Common myeloid progenitor, CD34-positive (primary cell): ENCODE data around the gene YAF2.

Source experiments
- CTCF ChIA-PET: fragments of 350-600 bp; sonication (Branson Sonifier 250); formaldehyde crosslinking; loops from one replicate; lab custom pipeline; 2021; ENCODE audit warnings: antibody characterized with exemption; lab: Charles Lee
- POLR2A ChIA-PET: fragments of 350-600 bp; sonication (Branson Sonifier 250); formaldehyde crosslinking; loops from one replicate; lab custom pipeline; 2021; ENCODE audit warnings: antibody characterized with exemption; lab: Charles Lee
- DNase-seq, 3 donors: peaks; one replicate each; pipeline versions ENCODE4 v3.0.0 to v3.0.0-alpha.2; 2013
- H3K27ac ChIP-seq, 2 experiments: 1 replicate in 1 of 2; 2 replicates in 1 of 2; pipeline ENCODE4 v1.7.0; 2013; ENCODE audit warnings: inconsistent platforms in 2 of 2, low read length in 2 of 2, mild to moderate bottlenecking in 2 of 2, low read depth in 1 of 2, moderate library complexity in 1 of 2; ENCODE audit not compliant: severe bottlenecking in 2 of 2, insufficient read depth in 1 of 2, poor library complexity in 1 of 2
- H3K27me3 ChIP-seq, 5 experiments: replicated peaks in 2 of 5; 1 replicate in 3 of 5; 2 replicates in 2 of 5; pipeline versions ENCODE4 v1.6.1 to v1.7.0; 2013; ENCODE audit warnings: low read length in 4 of 5, mild to moderate bottlenecking in 2 of 5, moderate library complexity in 2 of 5, inconsistent platforms in 1 of 5; ENCODE audit not compliant: insufficient read depth in 5 of 5, control insufficient read depth in 4 of 5
- H3K36me3 ChIP-seq, 4 experiments: 1 replicate in 2 of 4; 2 replicates in 2 of 4; pipeline versions ENCODE4 v1.6.1 to v1.7.0; 2013; ENCODE audit warnings: low read length in 3 of 4, control low read depth in 1 of 4, mild to moderate bottlenecking in 1 of 4; ENCODE audit not compliant: control insufficient read depth in 4 of 4, insufficient read depth in 4 of 4
- H3K4me1 ChIP-seq, 4 experiments: 1 replicate in 3 of 4; 2 replicates in 1 of 4; pipeline versions ENCODE4 v1.6.1 to v1.7.1; 2013; ENCODE audit warnings: low read length in 3 of 4, mild to moderate bottlenecking in 3 of 4, control low read depth in 1 of 4, inconsistent platforms in 1 of 4, moderate library complexity in 1 of 4; ENCODE audit not compliant: control insufficient read depth in 4 of 4, insufficient read depth in 4 of 4; ENCODE audit errors: control extremely low read depth in 1 of 4
- H3K4me3 ChIP-seq, 7 experiments: 1 replicate in 4 of 7; 2 replicates in 3 of 7; pipeline versions ENCODE4 v1.5.1 to v1.7.0; 2013; ENCODE audit warnings: mild to moderate bottlenecking in 7 of 7, low read length in 6 of 7, moderate library complexity in 6 of 7, inconsistent platforms in 2 of 7, low read depth in 2 of 7, control low read depth in 1 of 7; ENCODE audit not compliant: insufficient read depth in 4 of 7, control insufficient read depth in 1 of 7; ENCODE audit errors: extremely low read depth in 1 of 7
- H3K9me3 ChIP-seq, 5 experiments: 1 replicate in 4 of 5; 2 replicates in 1 of 5; pipeline versions ENCODE4 v1.6.1 to v1.7.1; 2013; ENCODE audit warnings: low read length in 4 of 5, mild to moderate bottlenecking in 2 of 5, inconsistent platforms in 1 of 5, low read depth in 1 of 5, moderate library complexity in 1 of 5; ENCODE audit not compliant: control insufficient read depth in 4 of 5, insufficient read depth in 2 of 5; ENCODE audit errors: control extremely low read depth in 1 of 5
- WGBS: methylation state at CpG from one replicate; pipeline ENCODE4 v1.1.5; 2013; ENCODE audit not compliant: insufficient coverage; 5-methylcytosine and 5-hydroxymethylcytosine counted together

The YAF2 gene

GRCh38 chr12:42162193-42162592 lies 75.9 kb downstream of the YAF2 start:
- no peak for DNase-seq
- Histone ChIP-seq H3K27ac (peak overlapping the region in 1 of 2 experiments; percentile 32), H3K4me1 (peaks cover 0 to 6% (median 0%) of the 10 kb centered on the region in 4 experiments), H3K4me3 (no peak overlapping the region), H3K9me3 (no peaks in the 10 kb centered on the region), H3K27me3 (no peaks in the 10 kb centered on the region), H3K36me3 (peaks cover 4 to 19% (median 9%) of the 10 kb centered on the region in 4 experiments)
- CTCF ChIA-PET, result interaction anchor here (1.2 to 1.3 kb wide), 2 partner anchors 170 to 210 kb away, joined by 3 read pairs; no protein-coding TSS in a partner anchor
- POLR2A ChIA-PET, result interaction anchor here (0.5 kb wide), 1 partner anchor 14 kb away, joined by 5 read pairs; no protein-coding TSS in a partner anchor

DNA sequence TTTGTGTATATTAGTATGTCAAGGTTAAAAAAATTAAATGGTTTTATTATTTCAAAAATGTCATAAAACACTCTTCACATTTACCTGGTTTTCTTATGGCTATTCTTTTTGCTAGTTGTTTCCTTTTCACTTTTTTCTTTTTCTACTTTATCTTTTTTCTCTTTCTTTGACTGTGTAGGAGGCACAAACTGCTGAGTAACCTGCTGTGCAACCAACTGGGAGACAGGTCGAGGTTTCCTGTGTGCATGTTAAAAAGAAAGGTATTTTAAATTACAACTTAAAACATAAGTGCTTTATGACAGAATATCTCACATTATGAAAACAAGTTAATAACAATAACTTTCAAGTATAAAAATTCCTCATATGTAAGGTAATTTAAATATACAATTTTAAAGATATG lies 76.5 kb downstream of the YAF2 start:
- DNase-seq, result peak in 1 of 3 donors; percentile 25
- no CpG with 5 or more reads among the region's 1 CpG for WGBS
- Histone ChIP-seq H3K27me3 (no peaks in the 10 kb centered on the region), H3K27ac (no peak overlapping the region), H3K9me3 (no peaks in the 10 kb centered on the region), H3K4me1 (peaks cover 0 to 6% (median 0%) of the 10 kb centered on the region in 4 experiments), H3K36me3 (peaks cover 4 to 24% (median 11%) of the 10 kb centered on the region in 4 experiments), H3K4me3 (no peak overlapping the region)
- POLR2A ChIA-PET, result interaction anchor here (0.7 kb wide), 1 partner anchor 1596 kb away, joined by 3 read pairs; no protein-coding TSS in a partner anchor
- CTCF ChIA-PET, result interaction anchor here (1.3 kb wide), 1 partner anchor 170 kb away, joined by 3 read pairs; no protein-coding TSS in a partner anchor

DNA sequence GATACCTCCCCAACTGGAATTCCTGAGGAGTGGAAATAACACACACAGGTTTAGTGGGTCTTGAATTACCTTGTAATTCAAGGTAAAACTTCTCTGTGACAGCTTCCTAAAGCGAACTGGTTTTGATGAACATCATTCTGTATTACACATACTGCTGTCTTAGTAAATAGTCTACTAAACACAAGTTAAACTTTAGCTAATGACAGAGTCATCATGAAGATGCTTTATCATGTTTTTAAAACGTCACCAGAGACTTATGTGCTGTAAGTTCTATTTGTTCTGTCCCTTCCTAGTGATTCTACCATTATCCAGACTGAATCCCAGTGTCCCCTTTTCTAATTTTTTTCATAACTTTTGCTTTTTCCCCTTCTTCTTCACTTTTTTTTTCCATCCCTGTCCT lies 81.8 kb downstream of the YAF2 start:
- Histone ChIP-seq H3K9me3 (no peaks in the 10 kb centered on the region), H3K36me3 (peaks cover 4 to 24% (median 11%) of the 10 kb centered on the region in 4 experiments), H3K4me1 (peaks cover 0 to 2% (median 0%) of the 10 kb centered on the region in 4 experiments), H3K27ac (no peak overlapping the region), H3K4me3 (no peak overlapping the region), H3K27me3 (no peaks in the 10 kb centered on the region)
- POLR2A ChIA-PET, result interaction anchor here (0.7 kb wide), 1 partner anchor 323 kb away, joined by 3 read pairs; no protein-coding TSS in a partner anchor
- CTCF ChIA-PET, result interaction anchor here (1.5 kb wide), 1 partner anchor 9 kb away, joined by 3 read pairs; no protein-coding TSS in a partner anchor
- 89% methylated on average over 1 of the region's 2 CpGs for WGBS
- DNase-seq, result no peak

- no peak overlapping the region for H3K27ac ChIP-seq
- peak in 1 of 3 donors; percentile 31 for DNase-seq
- POLR2A ChIA-PET, result no interaction called here
Observed at GRCh38 chr12:42145552-42146215, 92.4 kb downstream of the YAF2 start.

GRCh38 chr12:42145197-42145549 lies 92.9 kb downstream of the YAF2 start:
- Histone ChIP-seq H3K27me3 (no peaks in the 10 kb centered on the region), H3K27ac (peak overlapping the region in 1 of 2 experiments; percentile 39), H3K4me3 (peak overlapping the region; percentile 72 to 91 (median 87)), H3K36me3 (no peaks in the 10 kb centered on the region), H3K4me1 (peaks cover 7 to 34% (median 18%) of the 10 kb centered on the region in 4 experiments), H3K9me3 (no peaks in the 10 kb centered on the region)
- ChIA-PET CTCF (interaction anchor here (0.6 to 0.8 kb wide), 3 partner anchors 17 to 245 kb away, joined by 3 to 5 read pairs (median 4); no protein-coding TSS in a partner anchor), POLR2A (no interaction called here)
- WGBS, result 19% methylated on average over 8 of the region's 8 CpGs
- DNase-seq, result peak in 1 of 3 donors; percentile 59

More at GRCh38 chr12:42145552-42146215, 92.4 kb downstream of the YAF2 start:
- 95% methylated on average over 9 of the region's 11 CpGs for WGBS
- peaks cover 7 to 34% (median 18%) of the 10 kb centered on the region in 4 experiments for H3K4me1 ChIP-seq
- no peaks in the 10 kb centered on the region for H3K36me3 ChIP-seq
- peak overlapping the region in 6 of 7 experiments; percentile 8 to 91 (median 82) for H3K4me3 ChIP-seq
- H3K27me3 ChIP-seq, result no peaks in the 10 kb centered on the region
- H3K9me3 ChIP-seq, result no peaks in the 10 kb centered on the region
- CTCF ChIA-PET, result interaction anchor here (0.6 to 0.8 kb wide), 3 partner anchors 17 to 245 kb away, joined by 3 to 5 read pairs (median 4); no protein-coding TSS in a partner anchor

- no peaks in the 10 kb centered on the region for H3K27me3 ChIP-seq
- WGBS, result under 1% methylated on average over 70 of the region's 106 CpGs
- peaks cover 7 to 34% (median 18%) of the 10 kb centered on the region in 4 experiments for H3K4me1 ChIP-seq
- H3K4me3 ChIP-seq, result peak within 1 kb of the TSS; percentile 72 to 91 (median 87)
- H3K27ac ChIP-seq, result peak within 1 kb of the TSS in 1 of 2 experiments; percentile 58
- DNase-seq, result peak; percentile 76 to 92 (median 84)
- POLR2A ChIA-PET, result no interaction called here
- H3K9me3 ChIP-seq, result no peaks in the 10 kb centered on the region
- no peaks in the 10 kb centered on the region for H3K36me3 ChIP-seq
- CTCF ChIA-PET, result interaction anchor here (0.6 to 0.8 kb wide), 3 partner anchors 16 to 246 kb away, joined by 3 to 5 read pairs (median 4); no protein-coding TSS in a partner anchor
Observed at GRCh38 chr12:42144408-42145196, 93.4 kb downstream of the YAF2 start, which contains the start of gene GXYLT1. Gene GXYLT1, minus strand, starts transcription at chr12:42144874. Its CDS starts 228 bp downstream, at chr12:42144646.
